WTC11 (cell line): ENCODE measurements around the gene EGLN2. TPM values are rescaled to one million over a fixed set of nuclear protein-coding genes. Genes with fewer than 3 reads are reported as not detected.

ENCODE experiments used
- ATAC-seq: fragments of 200-7000 bp; cut with Tn5 transposase; 2 replicates; pipeline ENCODE4 v1.10.0; 2021; ENCODE audit warnings: mild to moderate bottlenecking, moderate library complexity
- CTCF ChIA-PET: fragments of 300-600 bp; sonication (Branson Sonifier 250); formaldehyde crosslinking; loops from one replicate; lab custom pipeline; 2021; ENCODE audit warnings: antibody characterized with exemption; lab: Charles Lee
- POLR2A ChIA-PET: fragments of 350-600 bp; sonication (Branson Sonifier 250); formaldehyde crosslinking; loops from one replicate; lab custom pipeline; 2021; ENCODE audit warnings: antibody characterized with exemption; lab: Charles Lee
- DNase-seq: peaks from one replicate; pipeline ENCODE4 v3.0.0; 2021; ENCODE audit warnings: low spot score
- H3K27ac Mint-ChIP-seq: 2 replicates; pipeline ENCODE4 v1.8.0; 2021; ENCODE audit warnings: mixed read lengths
- H3K27me3 Mint-ChIP-seq: 2 replicates; pipeline ENCODE4 v1.8.0; 2021; ENCODE audit warnings: low read depth, mild to moderate bottlenecking, moderate library complexity, mixed read lengths
- H3K36me3 Mint-ChIP-seq: 2 replicates; pipeline ENCODE4 v1.8.0; 2021; ENCODE audit warnings: mixed read lengths
- H3K4me1 Mint-ChIP-seq: 2 replicates; pipeline ENCODE4 v1.8.0; 2022; ENCODE audit warnings: mixed read lengths
- H3K4me3 Mint-ChIP-seq: 2 replicates; pipeline ENCODE4 v1.8.0; 2021; ENCODE audit warnings: mild to moderate bottlenecking, moderate library complexity, mixed read lengths
- H3K9me3 Mint-ChIP-seq: 2 replicates; pipeline ENCODE4 v1.8.0; 2021; ENCODE audit warnings: mixed read lengths
- ARID4B ChIP-seq: sonication (generic); formaldehyde crosslinking; IDR thresholded peaks from 2 replicates; pipeline ENCODE4 v1.8.0; 2023; ENCODE audit warnings: missing genetic modification reagents, mild to moderate bottlenecking, borderline replicate concordance
- ATF1 ChIP-seq: sonication (generic); formaldehyde crosslinking; IDR thresholded peaks from 2 replicates; pipeline ENCODE4 v1.8.1; 2023; ENCODE audit warnings: mild to moderate bottlenecking, moderate library complexity, missing genetic modification reagents
- CREB1 ChIP-seq: sonication (generic); formaldehyde crosslinking; IDR thresholded peaks from 2 replicates; pipeline ENCODE4 v1.8.0; 2023; ENCODE audit warnings: mild to moderate bottlenecking, missing genetic modification reagents
- CTCF ChIP-seq: fragments of 200-600 bp; IDR thresholded peaks from 2 replicates; pipeline ENCODE4 v1.8.0; 2022; ENCODE audit warnings: antibody characterized with exemption
- EMX1 ChIP-seq: fragments of 250-450 bp; sonication (Bioruptor Pico); IDR thresholded peaks from 2 replicates; pipeline ENCODE4 v1.8.0; 2021; ENCODE audit warnings: mild to moderate bottlenecking
- ETV6 ChIP-seq: sonication (generic); formaldehyde crosslinking; IDR thresholded peaks from 2 replicates; pipeline ENCODE4 v1.8.1; 2022; ENCODE audit warnings: mild to moderate bottlenecking, missing genetic modification reagents
- FOXP1 ChIP-seq: sonication (generic); formaldehyde crosslinking; IDR thresholded peaks from 2 replicates; pipeline ENCODE4 v1.8.0; 2022; ENCODE audit warnings: missing genetic modification reagents, mild to moderate bottlenecking, moderate library complexity, borderline replicate concordance
- GABPB1 ChIP-seq: sonication (generic); formaldehyde crosslinking; IDR thresholded peaks from 2 replicates; pipeline ENCODE4 v1.8.1; 2023; ENCODE audit warnings: mild to moderate bottlenecking, missing genetic modification reagents
- GTF2I ChIP-seq: fragments of 250-450 bp; sonication (Bioruptor Pico); conservative IDR thresholded peaks from 2 replicates; pipeline ENCODE4 v1.4.0; 2021; ENCODE audit warnings: mild to moderate bottlenecking
- MLX ChIP-seq: sonication (generic); formaldehyde crosslinking; IDR thresholded peaks from 2 replicates; pipeline ENCODE4 v1.8.1; 2023; ENCODE audit warnings: mild to moderate bottlenecking, missing genetic modification reagents, moderate library complexity
- MYBL2 ChIP-seq: sonication (generic); formaldehyde crosslinking; IDR thresholded peaks from 2 replicates; pipeline ENCODE4 v1.8.1; 2023; ENCODE audit warnings: mild to moderate bottlenecking, moderate library complexity, missing genetic modification reagents
- NFATC4 ChIP-seq: fragments of 250-450 bp; sonication (Bioruptor Pico); IDR thresholded peaks from 2 replicates; pipeline ENCODE4 v1.9.0; 2021; ENCODE audit warnings: mild to moderate bottlenecking
- NFYB ChIP-seq: sonication (generic); formaldehyde crosslinking; conservative IDR thresholded peaks from 2 replicates; pipeline ENCODE4 v1.8.0; 2022; ENCODE audit warnings: low read depth, missing genetic modification reagents
- OVOL2 ChIP-seq: fragments of 250-450 bp; sonication (Bioruptor Pico); IDR thresholded peaks from 2 replicates; pipeline ENCODE4 v1.9.0; 2021; ENCODE audit warnings: mild to moderate bottlenecking, borderline replicate concordance
- PRDM15 ChIP-seq: sonication (generic); formaldehyde crosslinking; IDR thresholded peaks from 2 replicates; pipeline ENCODE4 v1.8.0; 2022; ENCODE audit warnings: missing genetic modification reagents
- SMAD3 ChIP-seq: sonication (generic); formaldehyde crosslinking; IDR thresholded peaks from 2 replicates; pipeline ENCODE4 v1.8.0; 2022; ENCODE audit warnings: missing genetic modification reagents, mild to moderate bottlenecking, borderline replicate concordance
- TP53 ChIP-seq: sonication (generic); formaldehyde crosslinking; IDR thresholded peaks from 2 replicates; pipeline ENCODE4 v1.8.1; 2023; ENCODE audit warnings: mild to moderate bottlenecking, missing genetic modification reagents
- ZNF263 ChIP-seq: sonication (generic); formaldehyde crosslinking; IDR thresholded peaks from 2 replicates; pipeline ENCODE4 v1.8.1; 2022; ENCODE audit warnings: low read depth, mild to moderate bottlenecking, moderate library complexity, missing genetic modification reagents
- ZNF317 ChIP-seq: sonication (generic); formaldehyde crosslinking; IDR thresholded peaks from 2 replicates; pipeline ENCODE4 v1.8.1; 2023; ENCODE audit warnings: low read depth, mild to moderate bottlenecking, moderate library complexity, missing genetic modification reagents, borderline replicate concordance
- ZNF512 ChIP-seq: sonication (generic); formaldehyde crosslinking; IDR thresholded peaks from 2 replicates; pipeline ENCODE4 v1.8.1; 2022; ENCODE audit warnings: missing genetic modification reagents, borderline replicate concordance
- ZSCAN18 ChIP-seq: fragments of 250-450 bp; sonication (Bioruptor Pico); IDR thresholded peaks from 2 replicates; pipeline ENCODE4 v2.1.2; 2022; ENCODE audit warnings: mild to moderate bottlenecking, moderate library complexity
- total RNA-seq: library from RNA; stranded (reverse); gene quantifications from 3 replicates; pipeline ENCODE4 v1.2.3, GENCODE V29; 2021

EGLN2 gene
- total RNA-seq, 1 experiment from 2014 or later: 102 TPM

GRCh38 chr19:40804783-40805242, 5.8 kb downstream of the EGLN2 start:
- Mint-ChIP-seq H3K4me3 (no peak overlapping the region), H3K9me3 (no peaks in the 10 kb centered on the region), H3K4me1 (peaks cover 76% of the 10 kb centered on the region), H3K27ac (peak overlapping the region; percentile 95), H3K27me3 (no peaks in the 10 kb centered on the region; the same call in 1 of the 2 replicates), H3K36me3 (peaks cover 20% of the 10 kb centered on the region)
- ChIA-PET CTCF (interaction anchor here (0.5 to 4.8 kb wide), 6 partner anchors 15 to 413 kb away, joined by 3 to 71 read pairs (median 3); partner anchors contain the start of genes ACTMAP, MIA and RAB4B), POLR2A (interaction anchor here (3.6 kb wide), 1 partner anchor 27 kb away, joined by 25 read pairs; the partner anchor contains the start of gene RAB4B)
- ATAC-seq (no peak), DNase-seq (no peak)
- TF ChIP-seq OVOL2 (CRISPR knock-in tag) (no peak), EMX1 (CRISPR knock-in tag) (no peak), ATF1 (no peak)

GRCh38 chr19:40805258-40805868, 6.4 kb downstream of the EGLN2 start:
- no peaks in the 10 kb centered on the region for H3K9me3 Mint-ChIP-seq
- no peak overlapping the region for H3K4me3 Mint-ChIP-seq
- no peak for DNase-seq
- H3K27me3 Mint-ChIP-seq: no peaks in the 10 kb centered on the region; the same call in 1 of the 2 replicates
- ChIA-PET POLR2A (interaction anchor here (3.6 kb wide), 1 partner anchor 27 kb away, joined by 25 read pairs; the partner anchor contains the start of gene RAB4B), CTCF (interaction anchor here (0.5 to 4.8 kb wide), 9 partner anchors 14 to 521 kb away, joined by 3 to 71 read pairs (median 8); partner anchors contain the start of genes ACTMAP, AKT2, MIA and RAB4B)
- no peak for ATAC-seq
- peak overlapping the region; percentile 95 for H3K27ac Mint-ChIP-seq
- H3K4me1 Mint-ChIP-seq: peaks cover 76% of the 10 kb centered on the region
- H3K36me3 Mint-ChIP-seq: peaks cover 20% of the 10 kb centered on the region
- TF ChIP-seq GABPB1 (CRISPR knock-in tag) (no peak), CTCF (no peak), CREB1 (CRISPR knock-in tag) (no peak), PRDM15 (CRISPR knock-in tag) (no peak), FOXP1 (CRISPR knock-in tag) (no peak), ZNF317 (CRISPR knock-in tag) (no peak), ETV6 (CRISPR knock-in tag) (no peak), MLX (CRISPR knock-in tag) (no peak), MYBL2 (CRISPR knock-in tag) (no peak), ZSCAN18 (no peak), NFATC4 (CRISPR knock-in tag) (no peak), GTF2I (CRISPR knock-in tag) (no peak), ARID4B (CRISPR knock-in tag) (no peak), NFYB (CRISPR knock-in tag) (no peak), TP53 (CRISPR knock-in tag) (no peak), ZNF512 (CRISPR knock-in tag) (no peak), SMAD3 (CRISPR knock-in tag) (no peak), ZNF263 (CRISPR knock-in tag) (no peak)
